HG02884 (cell line): Measurements from ENCODE around the gene CAPNS1.

Source experiments
- ATAC-seq: cut with Tn5 transposase; IDR thresholded peaks from one replicate; pipeline ENCODE4 v1.9.1; 2021; ENCODE audit warnings: mild to moderate bottlenecking, moderate library complexity; ENCODE audit not compliant: unreplicated experiment

Gene CAPNS1

DNA sequence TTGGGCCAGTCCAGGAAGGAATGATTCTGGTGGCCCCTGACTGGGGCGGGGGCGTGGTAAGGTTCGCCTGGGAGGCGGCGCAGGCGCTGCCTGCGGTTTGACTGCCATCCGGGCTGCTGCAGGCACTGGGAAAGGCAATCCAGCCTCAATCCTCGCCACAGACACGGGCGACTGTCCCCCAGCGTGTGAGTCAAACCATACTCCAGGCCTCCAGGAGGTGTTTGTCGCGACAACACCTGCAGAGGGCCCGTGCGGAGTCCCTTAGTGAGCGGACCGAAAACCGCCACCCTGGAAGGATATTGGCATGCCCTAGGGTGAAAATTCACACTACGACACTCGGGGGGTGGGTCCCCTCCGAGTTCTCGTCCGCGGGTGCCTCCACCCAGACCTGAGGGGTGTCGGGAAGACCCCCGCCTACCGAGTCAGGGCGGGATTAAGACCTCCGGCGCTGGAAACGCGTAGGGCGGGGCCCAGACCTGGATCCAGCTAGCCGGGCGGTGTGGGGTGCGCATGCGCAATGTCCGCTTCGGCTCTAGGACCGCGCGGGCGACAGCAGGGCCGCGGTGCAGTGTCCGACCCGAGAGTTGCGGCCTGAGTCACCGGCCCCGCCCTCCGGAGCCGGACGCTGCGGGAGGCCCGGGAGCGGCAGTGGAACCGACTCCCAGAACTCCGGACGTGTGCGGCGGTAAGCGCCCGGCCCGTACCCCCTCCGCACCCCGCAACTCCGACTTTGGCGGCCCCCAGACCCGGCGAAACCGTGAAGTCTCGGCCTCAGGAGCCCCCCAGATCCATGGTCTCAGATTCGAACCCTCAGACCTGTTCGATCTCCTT is at the start of gene CAPNS1:
Gene CAPNS1, plus strand, starts transcription at position 594 of the 831 bp plus-strand sequence. CDS start 946 bp downstream, outside the sequence.
- ATAC-seq: peak; percentile 80

DNA sequence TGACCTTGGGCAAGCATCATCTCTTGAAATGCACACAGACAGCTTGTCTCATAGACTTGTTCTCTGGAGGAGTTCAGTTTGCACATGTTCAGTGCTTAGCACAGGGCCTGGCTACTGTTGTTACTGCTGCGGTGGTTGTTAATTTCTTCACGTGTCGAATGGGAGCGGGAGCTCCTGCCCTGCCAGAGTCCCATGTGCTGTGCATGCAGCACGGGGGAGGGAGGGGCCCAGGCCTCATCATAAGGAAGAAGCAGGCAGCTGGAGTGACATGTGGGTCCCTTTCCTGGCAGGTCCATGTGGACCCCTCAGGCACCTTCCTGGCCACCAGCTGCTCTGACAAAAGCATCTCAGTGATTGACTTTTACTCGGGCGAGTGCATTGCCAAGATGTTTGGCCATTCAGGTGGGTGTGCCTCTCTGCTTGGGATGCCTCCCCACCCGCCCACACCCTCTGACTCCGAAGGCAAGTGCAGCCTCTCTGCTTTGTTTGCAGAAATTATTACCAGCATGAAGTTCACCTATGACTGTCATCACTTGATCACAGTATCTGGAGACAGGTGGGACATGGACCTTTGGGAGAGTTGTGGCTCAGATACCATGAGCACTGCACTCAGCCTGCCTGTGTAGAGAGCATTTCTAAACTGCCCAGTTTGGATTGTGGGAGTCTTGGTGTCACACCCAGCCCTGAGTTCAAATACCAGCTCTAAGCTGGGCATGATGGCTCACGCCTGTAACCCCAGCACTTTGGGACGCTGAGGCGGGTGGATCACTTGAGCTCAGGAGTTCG is 48.8 kb upstream of the CAPNS1 start:
- no peak for ATAC-seq

DNA sequence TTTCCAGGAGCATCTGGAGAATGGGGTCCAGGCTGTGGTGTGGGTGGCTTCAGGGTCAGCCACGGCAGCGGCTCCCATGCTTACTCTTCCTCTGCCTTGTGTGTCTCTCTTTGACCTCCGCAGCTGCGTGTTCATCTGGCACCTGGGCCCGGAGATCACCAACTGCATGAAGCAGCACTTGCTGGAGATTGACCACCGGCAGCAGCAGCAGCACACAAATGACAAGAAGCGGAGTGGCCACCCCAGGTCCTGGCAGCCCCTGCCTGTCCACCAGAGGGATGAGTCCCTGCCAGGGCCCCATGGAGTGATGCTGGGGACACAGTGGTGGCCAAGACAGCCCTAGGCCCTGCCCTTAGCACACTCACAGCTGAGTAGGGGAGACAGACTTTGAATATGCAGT is 47.3 kb upstream of the CAPNS1 start:
- ATAC-seq: no peak

- peak; percentile 55 for ATAC-seq
Measured at GRCh38 chr19:36093146-36093662, 46.7 kb upstream of the CAPNS1 start.

DNA sequence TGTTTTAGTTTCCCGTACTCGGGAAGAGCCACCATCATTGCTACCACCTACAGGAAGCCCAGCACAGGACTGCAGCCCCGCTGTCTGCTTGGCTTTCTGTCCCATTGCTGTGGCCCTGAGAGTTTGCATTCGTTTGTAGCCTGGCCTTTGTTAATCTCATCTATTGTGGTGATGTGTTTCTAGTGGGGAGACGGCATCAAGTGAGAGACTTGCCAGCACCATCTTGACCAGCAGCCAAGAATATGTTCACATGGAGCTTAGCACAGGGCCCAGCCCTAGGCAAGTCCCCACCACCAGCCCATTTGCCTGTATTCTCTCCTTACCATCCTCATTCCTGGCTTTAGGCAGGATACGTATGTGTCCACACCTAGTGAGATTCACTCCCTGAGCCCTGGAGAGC is 46.2 kb upstream of the CAPNS1 start:
- no peak for ATAC-seq

DNA sequence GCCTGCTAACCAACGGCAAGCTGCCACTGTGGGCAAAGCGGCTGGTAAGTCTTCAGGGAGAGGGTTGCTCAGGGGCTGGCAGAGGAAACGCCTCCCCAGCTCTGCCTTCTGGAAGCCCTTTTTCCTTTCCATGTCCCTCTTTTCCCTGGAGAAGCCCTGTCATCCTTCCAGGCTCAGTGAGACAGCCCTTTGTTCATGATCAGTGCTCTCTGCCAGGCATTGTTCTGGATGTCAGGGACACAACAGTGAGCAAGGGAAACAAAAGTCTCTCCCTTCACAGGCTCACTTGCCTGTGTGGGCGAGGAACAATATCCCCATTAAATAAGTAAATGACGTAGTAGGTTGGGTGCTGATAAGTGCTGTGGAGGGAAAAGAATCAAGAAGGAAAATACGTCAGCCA is 42.8 kb upstream of the CAPNS1 start:
- no peak for ATAC-seq

DNA sequence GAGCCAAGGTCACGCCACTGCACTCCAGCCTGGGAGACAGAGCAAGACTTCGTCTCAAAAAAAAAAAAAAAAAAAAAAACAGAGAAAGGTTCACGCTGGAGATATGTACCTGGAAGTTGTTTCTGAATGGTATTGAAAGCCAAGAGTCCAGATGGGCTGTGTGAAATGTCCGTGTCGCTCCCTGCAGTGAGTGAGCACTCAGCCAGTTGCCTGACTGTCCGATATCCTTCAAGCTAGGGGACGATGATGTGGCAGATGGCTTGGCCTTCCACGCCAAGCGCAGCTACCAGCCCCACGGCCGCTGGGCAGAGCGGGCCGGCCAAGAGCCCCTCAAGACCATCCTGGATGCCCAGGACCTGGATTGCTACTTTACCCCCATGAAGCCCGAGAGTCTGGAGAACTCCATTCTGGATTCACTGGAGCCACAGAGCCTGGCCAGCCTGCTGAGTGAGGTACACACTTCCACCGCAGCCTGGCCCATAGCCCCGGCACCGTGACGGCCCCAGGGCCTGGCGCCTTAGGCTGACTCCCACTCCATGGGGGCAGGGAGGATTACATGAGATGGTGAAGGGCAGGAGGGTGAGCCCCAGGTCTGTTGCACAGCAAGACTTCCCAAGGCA is 40.6 kb upstream of the CAPNS1 start:
- ATAC-seq: no peak

DNA sequence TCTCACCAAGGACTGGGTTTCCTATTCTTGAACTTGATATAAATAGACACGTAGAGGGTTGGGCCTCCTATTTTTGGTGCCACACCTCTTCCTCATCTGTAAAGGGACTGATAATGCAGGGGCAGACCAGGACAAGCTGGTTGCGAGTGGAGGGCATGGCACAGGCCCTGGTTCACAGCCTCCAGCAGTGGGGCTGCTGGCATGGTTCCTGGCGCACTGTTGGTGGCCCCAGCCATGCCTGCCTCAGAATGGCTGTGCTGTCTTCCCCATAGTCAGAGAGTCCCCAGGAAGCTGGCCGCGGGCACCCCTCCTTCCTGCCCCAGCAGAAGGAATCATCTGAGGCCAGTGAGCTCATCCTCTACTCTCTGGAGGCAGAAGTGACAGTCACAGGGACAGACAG is 39.4 kb upstream of the CAPNS1 start:
- no peak for ATAC-seq

DNA sequence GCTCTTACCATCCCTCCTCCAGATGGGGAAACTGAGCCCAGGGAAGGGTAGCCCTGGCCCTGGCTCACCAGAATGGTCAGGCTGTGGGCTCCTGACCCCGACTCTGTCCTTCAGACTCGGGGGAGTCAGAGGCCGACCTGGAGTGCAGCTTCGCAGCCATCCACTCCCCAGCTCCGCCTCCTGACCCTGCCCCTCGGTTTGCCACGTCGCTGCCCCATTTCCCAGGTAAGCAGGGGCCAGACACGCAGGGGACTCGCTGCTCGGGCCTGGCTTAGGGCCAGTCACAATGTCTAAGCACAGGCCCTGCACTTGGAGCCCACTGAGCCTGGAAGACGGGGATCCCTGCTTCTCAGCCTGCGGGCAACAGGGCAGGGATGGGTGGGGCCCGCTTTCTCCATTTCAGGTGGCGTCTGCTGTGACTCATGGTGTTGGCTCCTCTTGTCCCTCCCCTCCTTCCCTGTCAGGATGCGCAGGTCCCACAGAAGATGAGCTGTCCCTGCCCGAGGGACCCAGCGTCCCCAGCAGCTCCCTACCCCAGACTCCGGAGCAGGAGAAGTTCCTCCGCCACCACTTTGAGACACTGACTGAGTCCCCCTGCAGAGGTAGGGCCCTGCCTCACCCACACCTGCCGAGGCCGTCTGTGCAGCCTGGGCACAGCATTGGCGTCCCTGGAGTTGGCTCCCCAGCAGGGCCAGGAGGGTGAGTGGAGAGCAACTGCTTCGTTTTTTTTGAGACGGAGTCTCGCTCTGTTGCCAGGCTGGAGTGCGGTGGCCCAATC is 38.1 kb upstream of the CAPNS1 start:
- ATAC-seq: no peak

DNA sequence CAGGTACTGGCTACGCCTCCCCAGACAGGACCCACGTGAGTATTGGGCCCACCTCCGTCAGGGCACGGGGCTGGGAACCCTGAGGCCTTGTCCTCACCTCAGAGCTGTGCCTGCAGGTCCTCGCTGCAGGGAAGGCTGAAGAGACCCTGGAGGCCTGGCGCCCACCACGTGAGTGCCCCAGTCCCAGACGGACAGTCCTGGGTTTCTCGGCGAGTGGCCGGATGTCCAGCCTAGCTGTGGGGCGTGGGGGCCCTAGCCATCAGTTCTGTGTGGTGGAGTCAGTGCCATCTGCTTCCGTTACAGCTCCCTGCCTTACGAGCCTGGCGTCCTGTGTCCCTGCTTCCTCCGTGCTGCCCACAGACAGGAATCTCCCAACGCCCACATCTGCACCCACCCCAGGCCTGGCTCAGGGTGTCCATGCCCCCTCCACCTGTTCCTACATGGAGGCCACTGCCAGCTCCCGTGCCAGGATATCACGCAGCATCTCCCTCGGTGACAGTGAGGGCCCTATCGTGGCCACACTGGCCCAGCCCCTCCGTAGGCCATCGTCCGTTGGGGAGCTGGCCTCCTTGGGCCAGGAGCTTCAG is 36.7 kb upstream of the CAPNS1 start:
- no peak for ATAC-seq

DNA sequence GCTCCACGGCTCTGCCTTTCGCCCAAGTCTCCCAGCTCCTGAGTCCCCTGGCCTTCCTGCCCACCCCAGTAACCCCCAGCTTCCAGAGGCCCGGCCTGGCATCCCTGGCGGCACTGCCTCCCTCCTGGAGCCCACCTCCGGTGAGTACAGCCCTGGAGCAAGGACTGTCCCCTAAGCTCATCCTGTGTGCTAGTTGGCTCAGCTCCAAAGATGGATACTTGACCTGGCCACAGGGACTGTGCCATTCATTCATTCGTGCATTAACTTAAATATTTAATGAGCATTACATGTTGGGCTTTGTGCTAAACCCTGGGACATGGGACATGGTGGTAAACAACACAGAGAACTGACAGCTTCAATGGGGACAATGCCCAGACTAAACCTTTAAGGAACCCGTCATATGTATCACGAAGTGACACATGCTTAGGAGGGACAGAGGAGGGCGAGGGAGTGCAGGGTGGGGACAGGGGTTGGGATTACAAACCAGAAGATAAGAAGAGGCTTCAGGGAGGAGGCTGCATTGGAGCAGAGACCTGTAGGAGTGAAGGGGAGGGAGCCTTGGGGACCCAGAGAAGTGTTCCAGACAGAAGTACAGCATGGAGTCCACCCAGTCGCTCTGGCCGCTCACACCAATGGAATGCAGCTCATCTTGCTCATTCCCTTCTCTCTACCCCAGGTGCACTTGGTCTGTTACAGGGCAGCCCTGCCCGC is 35.9 kb upstream of the CAPNS1 start:
- no peak for ATAC-seq

GRCh38 chr19:36106441-36106840 is 33.4 kb upstream of the CAPNS1 start:
- ATAC-seq: no peak

GRCh38 chr19:36106991-36107390 is 32.9 kb upstream of the CAPNS1 start:
- no peak for ATAC-seq

GRCh38 chr19:36108684-36109083 is 31.2 kb upstream of the CAPNS1 start:
- ATAC-seq: no peak

GRCh38 chr19:36110487-36111199 is 29.2 kb upstream of the CAPNS1 start, which contains the start of gene OVOL3:
Gene OVOL3 (plus strand): TSS chr19:36111143. CDS start chr19:36111203, 60 bp downstream.
- no peak for ATAC-seq

- no peak for ATAC-seq
Measured at GRCh38 chr19:36111200-36111539, 28.7 kb upstream of the CAPNS1 start.

- ATAC-seq: no peak
Measured at GRCh38 chr19:36112678-36113077, 27.2 kb upstream of the CAPNS1 start.

- ATAC-seq: no peak
Measured at GRCh38 chr19:36113425-36113824, 26.4 kb upstream of the CAPNS1 start.
